IPS-NIHi7 (cell line): ENCODE results near the gene PAM.
"Not testable (repeated sequence)": the region's sequence is repeated elsewhere in the genome, so short reads cannot be mapped to it uniquely, and the experiment has no call there.

Source experiments
- DNase-seq: peaks from one replicate; pipeline ENCODE4 v3.0.0; 2012; ENCODE audit warnings: mixed read lengths; ENCODE audit errors: extremely low spot score

The PAM gene

GRCh38 chr5:102901424-102902134 lies 146.5 kb downstream of the PAM start:
- no peak for DNase-seq

- no peak for DNase-seq
Observed at GRCh38 chr5:102902135-102902448, 147.0 kb downstream of the PAM start.

- no peak for DNase-seq
Observed at GRCh38 chr5:102902647-102903046, 147.5 kb downstream of the PAM start.

- no peak for DNase-seq
Observed at GRCh38 chr5:102903074-102903871, 148.2 kb downstream of the PAM start.

GRCh38 chr5:102905056-102905455 lies 150.0 kb downstream of the PAM start:
- DNase-seq, result no peak

GRCh38 chr5:102907099-102907498 lies 152.0 kb downstream of the PAM start:
- DNase-seq, result not testable (repeated sequence)

- DNase-seq, result no peak
Observed at GRCh38 chr5:102910240-102911226, 155.4 kb downstream of the PAM start.

- DNase-seq, result no peak
Observed at GRCh38 chr5:102911973-102912372, 156.9 kb downstream of the PAM start.

- DNase-seq, result no peak
Observed at GRCh38 chr5:102916109-102916508, 161.0 kb downstream of the PAM start.

GRCh38 chr5:102918986-102919610 lies 164.0 kb downstream of the PAM start:
- no peak for DNase-seq

- no peak for DNase-seq
Observed at GRCh38 chr5:102920762-102921161, 165.7 kb downstream of the PAM start.

- no peak for DNase-seq
Observed at GRCh38 chr5:102921341-102922044, 166.4 kb downstream of the PAM start.

- DNase-seq, result no peak
Observed at GRCh38 chr5:102922111-102922720, 167.1 kb downstream of the PAM start.

GRCh38 chr5:102922799-102923477 lies 167.8 kb downstream of the PAM start:
- no peak for DNase-seq

- no peak for DNase-seq
Observed at GRCh38 chr5:102924963-102925362, 169.9 kb downstream of the PAM start.

GRCh38 chr5:102927007-102927406 lies 171.9 kb downstream of the PAM start:
- no peak for DNase-seq

- DNase-seq, result no peak
Observed at GRCh38 chr5:102930244-102930643, 175.1 kb downstream of the PAM start.

- no peak for DNase-seq
Observed at GRCh38 chr5:102931085-102931725, 176.1 kb downstream of the PAM start.

GRCh38 chr5:102932781-102933180 lies 177.7 kb downstream of the PAM start:
- no peak for DNase-seq

GRCh38 chr5:102933316-102933715 lies 178.2 kb downstream of the PAM start:
- no peak for DNase-seq
